Measurements from ENCODE around the gene NPB. TPM values are rescaled to one million over a fixed set of nuclear protein-coding genes. Genes with fewer than 3 reads are reported as not detected.

NPB gene
- 0.90 TPM for polyA plus RNA-seq (ENCODE audit: insufficient read length)
- long read RNA-seq, donor 1, transcript NPB-202 (1 exons, 2,154 nt) = major isoform, 12 of 14 reads
- long read RNA-seq, donor 1, partial matches to known transcripts = 0 of 14 reads
- long read RNA-seq, donor 1, other reads (novel, unspliced or antisense) = 0 of 14 reads
- long read RNA-seq, donor 2, partial matches to known transcripts = 0 of 4 reads
- long read RNA-seq, donor 2, other reads (novel, unspliced or antisense) = 0 of 4 reads
- long read RNA-seq, donor 3, transcript NPB-202 (1 exons, 2,154 nt) = major isoform, 7 of 7 reads
- long read RNA-seq, donor 3, partial matches to known transcripts = 0 of 7 reads
- long read RNA-seq, donor 3, other reads (novel, unspliced or antisense) = 0 of 7 reads
- long read RNA-seq, donor 4, partial matches to known transcripts = 0 of 3 reads
- long read RNA-seq, donor 4, other reads (novel, unspliced or antisense) = 0 of 3 reads
- long read RNA-seq, donor 5, transcript NPB-202 (1 exons, 2,154 nt) = major isoform, 9 of 10 reads
- long read RNA-seq, donor 5, partial matches to known transcripts = 0 of 10 reads
- long read RNA-seq, donor 5, other reads (novel, unspliced or antisense) = 0 of 10 reads
- long read RNA-seq, donor 6, transcript NPB-202 (1 exons, 2,154 nt) = major isoform, 16 of 17 reads
- long read RNA-seq, donor 6, partial matches to known transcripts = 0 of 17 reads
- long read RNA-seq, donor 6, other reads (novel, unspliced or antisense) = 0 of 17 reads
- long read RNA-seq, donor 7, transcript NPB-202 (1 exons, 2,154 nt) = major isoform, 6 of 10 reads
- long read RNA-seq, donor 7, partial matches to known transcripts = 0 of 10 reads
- long read RNA-seq, donor 7, other reads (novel, unspliced or antisense) = 0 of 10 reads
- long read RNA-seq, donor 8, partial matches to known transcripts = 0 of 8 reads
- long read RNA-seq, donor 8, other reads (novel, unspliced or antisense) = 7 of 8 reads

- DNase-seq = no peak
Observed at GRCh38 chr17:81902023-81902652, at the start of gene NPB. Gene NPB (plus strand): TSS chr17:81902238. CDS start chr17:81902278, 40 bp downstream.

- no peak for DNase-seq
Observed at GRCh38 chr17:81854974-81855774, 46.9 kb upstream of the NPB start.

- no peak for DNase-seq
Observed at GRCh38 chr17:81858170-81858966, 43.7 kb upstream of the NPB start.

- no peak for DNase-seq
Observed at GRCh38 chr17:81858967-81859905, 42.8 kb upstream of the NPB start.

- no peak for DNase-seq
Observed at GRCh38 chr17:81859906-81860755, 41.9 kb upstream of the NPB start, which contains the start of gene P4HB. Gene P4HB (minus strand): TSS chr17:81860535. CDS start chr17:81860471, 64 bp downstream.

GRCh38 chr17:81860756-81861568, 41.1 kb upstream of the NPB start:
- peak; percentile 100 for DNase-seq

GRCh38 chr17:81863123-81863675, 38.8 kb upstream of the NPB start:
- no peak for DNase-seq

GRCh38 chr17:81863833-81864768, 37.9 kb upstream of the NPB start:
- DNase-seq = no peak

- no peak for DNase-seq
Observed at GRCh38 chr17:81865358-81865732, 36.7 kb upstream of the NPB start.

GRCh38 chr17:81865733-81866439, 36.2 kb upstream of the NPB start:
- no peak for DNase-seq

GRCh38 chr17:81866440-81867169, 35.4 kb upstream of the NPB start:
- no peak for DNase-seq

- DNase-seq = no peak
Observed at GRCh38 chr17:81867170-81867990, 34.7 kb upstream of the NPB start.

GRCh38 chr17:81867991-81868673, 33.9 kb upstream of the NPB start:
- no peak for DNase-seq

Measured in left kidney (tissue), 8 donors.